Nephron (organoid): ENCODE measurements around the gene RANBP17.
"Not testable (repeated sequence)": the region's sequence is repeated elsewhere in the genome, so short reads cannot be mapped to it uniquely, and the experiment has no call there.

Source experiments
- H3K27ac Mint-ChIP-seq, 3 experiments: 2 replicates each; pipeline ENCODE4 v1.8.0; 2020; ENCODE audit warnings: mixed read lengths in 3 of 3, mild to moderate bottlenecking in 2 of 3, moderate library complexity in 1 of 3
- H3K27me3 Mint-ChIP-seq: 2 replicates; pipeline ENCODE4 v1.8.0; 2021; ENCODE audit warnings: low read depth, mild to moderate bottlenecking, moderate library complexity, mixed read lengths
- H3K36me3 Mint-ChIP-seq: 2 replicates; pipeline ENCODE4 v1.8.0; 2020; ENCODE audit warnings: low read depth, mixed read lengths
- H3K4me1 Mint-ChIP-seq: 2 replicates; pipeline ENCODE4 v1.8.0; 2020; ENCODE audit warnings: mixed read lengths
- H3K4me3 Mint-ChIP-seq, 3 experiments: 2 replicates each; pipeline ENCODE4 v1.8.0; 2020; ENCODE audit warnings: mild to moderate bottlenecking in 3 of 3, mixed read lengths in 3 of 3, moderate library complexity in 2 of 3
- H3K9me3 Mint-ChIP-seq: 2 replicates; pipeline ENCODE4 v1.8.0; 2020; ENCODE audit warnings: mixed read lengths
- TF ChIP-seq, protein P1 (sequence below), 3 experiments: fragments of 200-600 bp; sonication (generic); IDR thresholded peaks; one replicate each; pipeline ENCODE4 v1.5.0; 2021; ENCODE audit warnings: antibody characterized with exemption in 3 of 3; ENCODE audit not compliant: unreplicated experiment in 3 of 3

Gene RANBP17

DNA sequence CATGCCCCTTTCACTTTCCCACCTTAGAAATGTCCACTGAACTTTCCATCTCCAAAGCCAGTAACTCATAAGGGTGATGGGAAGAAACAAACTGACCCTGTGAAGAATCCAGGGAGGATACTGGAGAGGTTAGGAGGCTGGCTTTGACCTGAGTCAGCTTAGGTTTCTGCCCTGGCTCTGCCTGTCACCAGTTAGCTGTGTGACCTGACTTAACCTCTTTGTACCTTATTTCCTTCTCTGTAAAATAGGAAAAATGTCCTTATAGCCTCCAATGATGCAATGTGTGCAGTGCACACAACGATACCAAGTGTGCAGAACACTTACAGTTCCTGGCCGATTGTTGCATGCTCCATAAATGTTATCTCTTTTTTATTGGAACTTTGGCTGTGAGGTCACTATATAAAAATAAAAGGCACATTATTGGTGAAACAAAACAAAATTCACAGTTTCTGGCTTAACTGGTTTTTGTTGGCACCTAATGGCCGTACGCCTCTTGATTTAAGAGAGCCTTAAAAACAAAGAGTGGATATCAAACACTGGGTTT, 40.5 kb upstream of the RANBP17 start:
- peaks cover 25% of the 10 kb centered on the region for H3K4me1 Mint-ChIP-seq
- H3K9me3 Mint-ChIP-seq, result peaks cover 15% of the 10 kb centered on the region
- peaks cover 10% of the 10 kb centered on the region for H3K27me3 Mint-ChIP-seq
- TF ChIP-seq, protein P1, sequence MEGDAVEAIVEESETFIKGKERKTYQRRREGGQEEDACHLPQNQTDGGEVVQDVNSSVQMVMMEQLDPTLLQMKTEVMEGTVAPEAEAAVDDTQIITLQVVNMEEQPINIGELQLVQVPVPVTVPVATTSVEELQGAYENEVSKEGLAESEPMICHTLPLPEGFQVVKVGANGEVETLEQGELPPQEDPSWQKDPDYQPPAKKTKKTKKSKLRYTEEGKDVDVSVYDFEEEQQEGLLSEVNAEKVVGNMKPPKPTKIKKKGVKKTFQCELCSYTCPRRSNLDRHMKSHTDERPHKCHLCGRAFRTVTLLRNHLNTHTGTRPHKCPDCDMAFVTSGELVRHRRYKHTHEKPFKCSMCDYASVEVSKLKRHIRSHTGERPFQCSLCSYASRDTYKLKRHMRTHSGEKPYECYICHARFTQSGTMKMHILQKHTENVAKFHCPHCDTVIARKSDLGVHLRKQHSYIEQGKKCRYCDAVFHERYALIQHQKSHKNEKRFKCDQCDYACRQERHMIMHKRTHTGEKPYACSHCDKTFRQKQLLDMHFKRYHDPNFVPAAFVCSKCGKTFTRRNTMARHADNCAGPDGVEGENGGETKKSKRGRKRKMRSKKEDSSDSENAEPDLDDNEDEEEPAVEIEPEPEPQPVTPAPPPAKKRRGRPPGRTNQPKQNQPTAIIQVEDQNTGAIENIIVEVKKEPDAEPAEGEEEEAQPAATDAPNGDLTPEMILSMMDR (IDR thresholded peaks at IDR 0.05; ENCODE audit: unreplicated experiment in 3 of 3), result no peak
- no peak overlapping the region for H3K4me3 Mint-ChIP-seq
- H3K27ac Mint-ChIP-seq, result no peak overlapping the region
- no peaks in the 10 kb centered on the region for H3K36me3 Mint-ChIP-seq

DNA sequence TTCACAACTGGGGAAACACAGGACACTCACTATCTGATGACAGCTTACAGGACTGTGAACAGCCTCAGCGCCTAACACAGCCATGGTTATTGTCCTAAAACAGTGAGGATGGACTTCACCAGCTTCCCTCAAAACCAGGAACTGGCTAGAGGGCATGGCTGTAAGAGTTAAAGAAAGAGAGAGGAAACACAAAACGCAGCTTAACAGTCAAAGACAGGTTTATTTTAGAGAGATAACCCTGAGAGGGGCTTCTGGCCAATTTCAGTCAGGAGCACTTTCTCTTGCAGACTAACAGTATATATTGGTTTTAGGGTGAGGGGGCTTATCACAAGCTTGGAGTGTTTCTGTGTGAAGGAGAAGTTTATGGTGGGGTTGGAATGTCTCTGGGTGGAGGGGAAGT, 35.7 kb upstream of the RANBP17 start:
- peaks cover 26% of the 10 kb centered on the region for H3K9me3 Mint-ChIP-seq
- TF ChIP-seq, protein P1 (IDR thresholded peaks at IDR 0.05; ENCODE audit: unreplicated experiment in 3 of 3), result no peak
- no peaks in the 10 kb centered on the region for H3K36me3 Mint-ChIP-seq

DNA sequence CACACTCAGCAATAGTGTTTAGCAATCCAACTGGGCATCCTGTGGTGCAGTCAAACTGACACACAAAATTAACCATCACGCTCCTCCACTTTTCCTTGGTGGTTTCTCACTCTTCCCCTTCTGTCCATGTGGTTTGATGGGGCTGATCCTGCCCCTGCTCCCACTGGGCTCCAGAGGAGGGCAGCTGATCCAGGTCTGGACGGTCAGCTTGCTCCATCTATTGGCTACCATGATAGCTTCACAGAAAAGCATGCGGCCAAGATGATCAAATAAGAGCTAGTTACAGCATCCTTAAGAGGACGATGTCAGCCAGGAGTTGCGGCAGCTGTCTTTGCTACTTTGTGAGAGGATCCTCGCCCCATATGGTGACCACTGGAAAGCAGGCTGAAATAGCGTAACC, 29.6 kb upstream of the RANBP17 start:
- H3K4me1 Mint-ChIP-seq, result no peaks in the 10 kb centered on the region
- TF ChIP-seq, protein P1 (IDR thresholded peaks at IDR 0.05; ENCODE audit: unreplicated experiment in 3 of 3), result no peak
- no peak overlapping the region for H3K4me3 Mint-ChIP-seq
- H3K9me3 Mint-ChIP-seq, result peaks cover 7% of the 10 kb centered on the region
- H3K27ac Mint-ChIP-seq, result no peak overlapping the region
- H3K27me3 Mint-ChIP-seq, result no peaks in the 10 kb centered on the region
- H3K36me3 Mint-ChIP-seq, result peaks cover 4% of the 10 kb centered on the region

More for the DNA sequence above, 35.7 kb upstream of the RANBP17 start:
- Mint-ChIP-seq H3K4me3 (no peak overlapping the region), H3K27ac (no peak overlapping the region), H3K27me3 (peaks cover 4% of the 10 kb centered on the region), H3K4me1 (peaks cover 5% of the 10 kb centered on the region)

DNA sequence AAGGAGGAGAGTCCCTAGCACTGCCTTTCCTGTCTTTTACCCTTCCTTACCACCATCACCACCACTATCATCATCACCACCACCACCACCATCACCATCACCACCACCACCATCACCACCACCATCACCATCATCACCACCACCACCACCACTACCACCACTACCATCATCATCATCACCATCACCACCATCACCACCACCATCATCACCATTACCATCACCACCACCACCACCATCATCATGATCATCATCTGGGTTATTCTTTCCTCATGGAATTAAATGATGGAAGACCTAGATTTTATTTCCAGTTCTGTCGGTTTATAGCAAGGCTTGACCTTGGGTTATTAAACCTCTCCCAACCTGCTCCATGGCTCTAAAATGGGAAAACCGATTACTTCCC, 27.8 kb upstream of the RANBP17 start:
- not testable (repeated sequence) for H3K9me3 Mint-ChIP-seq, H3K27ac Mint-ChIP-seq, H3K4me3 Mint-ChIP-seq, H3K36me3 Mint-ChIP-seq, H3K4me1 Mint-ChIP-seq, H3K27me3 Mint-ChIP-seq

DNA sequence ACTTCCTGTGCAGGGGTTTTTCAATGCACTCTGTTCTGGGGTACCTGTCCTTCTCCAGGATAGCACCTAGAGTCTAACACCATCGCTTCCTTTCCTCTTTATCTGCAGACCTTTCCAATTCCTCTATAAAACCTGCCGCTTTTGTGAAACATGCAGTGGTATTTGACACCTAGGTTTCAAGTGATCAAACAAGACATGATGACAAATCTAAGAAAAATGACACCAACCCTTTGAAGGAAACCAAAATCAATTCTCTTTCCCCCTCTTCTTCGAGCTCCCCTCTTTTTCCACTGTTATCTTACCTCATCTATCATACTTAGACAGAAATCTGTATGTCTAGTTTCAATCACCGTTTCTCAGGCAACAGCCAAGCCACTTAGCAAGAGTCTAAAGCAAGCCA, 25.6 kb upstream of the RANBP17 start:
- H3K27ac Mint-ChIP-seq, result no peak overlapping the region
- peaks cover 8% of the 10 kb centered on the region for H3K4me1 Mint-ChIP-seq
- TF ChIP-seq, protein P1 (IDR thresholded peaks at IDR 0.05; ENCODE audit: unreplicated experiment in 3 of 3), result no peak
- peaks cover 4% of the 10 kb centered on the region for H3K9me3 Mint-ChIP-seq
- H3K36me3 Mint-ChIP-seq, result peaks cover 4% of the 10 kb centered on the region
- no peaks in the 10 kb centered on the region for H3K27me3 Mint-ChIP-seq
- no peak overlapping the region for H3K4me3 Mint-ChIP-seq

DNA sequence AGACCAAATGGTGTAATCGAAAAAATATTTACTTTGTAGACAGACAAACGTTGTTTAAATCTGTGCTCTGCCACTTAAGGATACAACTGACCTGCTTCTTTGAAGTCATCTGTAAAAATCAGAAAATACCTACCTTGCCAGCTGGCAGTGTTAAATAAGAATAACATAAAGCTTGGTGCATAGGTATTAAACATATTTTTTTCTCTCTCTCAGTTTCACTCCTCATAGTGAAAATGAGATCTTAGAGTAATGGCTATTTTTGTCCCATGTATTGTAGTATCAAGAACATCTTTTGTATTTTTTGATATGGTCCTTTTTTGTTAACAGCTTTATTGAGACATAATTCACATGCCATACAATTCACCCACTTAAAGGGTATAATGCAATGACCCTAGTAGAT, 17.9 kb upstream of the RANBP17 start:
- Mint-ChIP-seq H3K27me3 (no peaks in the 10 kb centered on the region), H3K27ac (no peak overlapping the region), H3K36me3 (no peaks in the 10 kb centered on the region), H3K9me3 (peaks cover 3% of the 10 kb centered on the region), H3K4me3 (no peak overlapping the region), H3K4me1 (no peaks in the 10 kb centered on the region)
- TF ChIP-seq, protein P1 (IDR thresholded peaks at IDR 0.05; ENCODE audit: unreplicated experiment in 3 of 3), result no peak
